GM12878 (cell line): ENCODE results near the gene MPIG6B. TPM values are rescaled to one million over a fixed set of nuclear protein-coding genes. Genes with fewer than 3 reads are reported as not detected.
A peak's percentile ranks its signal among the peaks of the same experiment; 100 is the strongest.

Experiments used
- ATAC-seq: fragments of 200-7000 bp; cut with Tn5 transposase; 3 replicates; pipeline ENCODE4 v1.9.1; 2020; ENCODE audit warnings: mild to moderate bottlenecking, moderate library complexity
- BruUV-seq: library from RNA; stranded (reverse); fragments of 400-500 nt; replicated peaks from 2 replicates; lab custom pipeline; 2021; lab: Mats Ljungman, UMichigan
- CTCF ChIA-PET: fragments of 300-600 bp; sonication (Branson Sonifier 250); formaldehyde crosslinking; extraction: SDS; loops from one replicate; lab custom pipeline; 2021; ENCODE audit warnings: inconsistent platforms; lab: Yijun Ruan, JAX
- POLR2A ChIA-PET: fragments of 350-600 bp; formaldehyde crosslinking; extraction: SDS; loops from one replicate; lab custom pipeline; 2021; ENCODE audit warnings: inconsistent platforms; lab: Charles Lee
- RAD21 ChIA-PET: fragments of 300-600 bp; sonication (Branson Sonifier 250); formaldehyde crosslinking; loops from one replicate; lab custom pipeline; 2023; ENCODE audit warnings: antibody characterized with exemption; ENCODE audit not compliant: unreplicated experiment; lab: Charles Lee
- SMC1A ChIA-PET: fragments of 300-600 bp; sonication (Branson Sonifier 250); formaldehyde crosslinking; loops from one replicate; lab custom pipeline; 2023; ENCODE audit not compliant: unreplicated experiment, uncharacterized antibody; lab: Charles Lee
- DNase-seq: peaks from one replicate; pipeline ENCODE4 v3.0.0-alpha.2; 2011; ENCODE audit warnings: low read depth, low spot score
- FAIRE-seq: peaks from 3 replicates; lab custom pipeline; 2011; peaks lifted over from hg19 to GRCh38; lab: Jason Lieb, UNC
- H2AFZ ChIP-seq: 2 replicates; pipeline ENCODE4 v1.6.0; 2011; ENCODE audit warnings: low read depth, low read length, control low read depth; ENCODE audit not compliant: control insufficient read depth
- H3K27ac ChIP-seq: 2 replicates; pipeline ENCODE4 v1.5.1; 2011; ENCODE audit warnings: control low read depth; ENCODE audit not compliant: control insufficient read depth, insufficient read depth
- H3K27me3 ChIP-seq, 2 experiments: replicated peaks in 1 of 2; 2 replicates each; pipeline versions ENCODE4 v1.6.0 to v1.6.1; 2011; ENCODE audit warnings: low read length in 1 of 2; ENCODE audit not compliant: control insufficient read depth in 2 of 2, insufficient read depth in 2 of 2
- H3K36me3 ChIP-seq, 2 experiments: 2 replicates each; pipeline ENCODE4 v1.5.1; 2011; ENCODE audit warnings: low read length in 1 of 2; ENCODE audit not compliant: control insufficient read depth in 2 of 2, insufficient read depth in 2 of 2
- H3K4me1 ChIP-seq: 2 replicates; pipeline ENCODE4 v1.6.1; 2011; ENCODE audit warnings: mild to moderate bottlenecking, low read length, moderate library complexity, mixed read lengths; ENCODE audit not compliant: control insufficient read depth, insufficient read depth
- H3K4me2 ChIP-seq: 2 replicates; pipeline ENCODE4 v1.6.0; 2011; ENCODE audit warnings: control low read depth; ENCODE audit not compliant: control insufficient read depth, insufficient read depth
- H3K4me3 ChIP-seq: fragments of 200-600 bp; sonication (generic); 2 replicates; pipeline ENCODE4 v1.5.1; 2016
- H3K79me2 ChIP-seq: 2 replicates; pipeline ENCODE4 v1.6.0; 2011; ENCODE audit warnings: low read length; ENCODE audit not compliant: control insufficient read depth, insufficient read depth
- H3K9ac ChIP-seq: 2 replicates; pipeline ENCODE4 v1.8.0; 2011; ENCODE audit warnings: low read length, control low read depth, mixed read lengths; ENCODE audit not compliant: control insufficient read depth, insufficient read depth
- H3K9me3 ChIP-seq: replicated peaks from 3 replicates; pipeline ENCODE4 v1.5.1; 2011; ENCODE audit warnings: mild to moderate bottlenecking, low read length; ENCODE audit not compliant: control insufficient read depth, insufficient read depth
- H4K20me1 ChIP-seq: 2 replicates; pipeline ENCODE4 v1.6.0; 2011; ENCODE audit not compliant: control insufficient read depth, insufficient read depth
- EGR1 ChIP-seq, 2 experiments: IDR thresholded peaks; 1 replicate in 1 of 2; 2 replicates in 1 of 2; pipeline ENCODE4 v1.6.1; 2011 to 2012; ENCODE audit warnings: low read depth in 2 of 2, low read length in 2 of 2, borderline replicate concordance in 1 of 2, mild to moderate bottlenecking in 1 of 2, moderate library complexity in 1 of 2
- KDM1A ChIP-seq: fragments of 200-600 bp; sonication (generic); IDR thresholded peaks from 2 replicates; pipeline ENCODE4 v1.6.1; 2016; ENCODE audit warnings: borderline replicate concordance
- NBN ChIP-seq: fragments of 450-650 bp; IDR thresholded peaks from 2 replicates; pipeline ENCODE4 v1.6.1; 2016
- NFIC ChIP-seq: IDR thresholded peaks from 2 replicates; pipeline ENCODE4 v1.6.1; 2012; ENCODE audit warnings: low read depth, mild to moderate bottlenecking, inconsistent platforms, low read length, moderate library complexity
- RAD21 ChIP-seq: IDR thresholded peaks from 2 replicates; pipeline ENCODE4 v1.6.1; 2011; ENCODE audit warnings: mild to moderate bottlenecking, low read depth, low read length, moderate library complexity; ENCODE audit not compliant: insufficient read depth
- REST ChIP-seq: IDR thresholded peaks from 2 replicates; pipeline ENCODE4 v1.6.1; 2012; ENCODE audit warnings: mild to moderate bottlenecking, low read depth, low read length
- SMC3 ChIP-seq: IDR thresholded peaks from 2 replicates; pipeline ENCODE4 v1.6.1; 2011; ENCODE audit warnings: low read length, improper control_type of control experiment, borderline replicate concordance
- TARDBP ChIP-seq: IDR thresholded peaks from 2 replicates; pipeline ENCODE4 v1.6.1; 2016; ENCODE audit warnings: borderline replicate concordance
- TCF3 ChIP-seq: IDR thresholded peaks from 2 replicates; pipeline ENCODE4 v1.6.1; 2012; ENCODE audit warnings: low read depth, mild to moderate bottlenecking, low read length, borderline replicate concordance; ENCODE audit not compliant: insufficient read depth
- YY1 ChIP-seq: IDR thresholded peaks from 2 replicates; pipeline ENCODE4 v1.6.1; 2011; ENCODE audit warnings: low read depth, mild to moderate bottlenecking, low read length
- ZBTB40 ChIP-seq: fragments of 450-650 bp; IDR thresholded peaks from 2 replicates; pipeline ENCODE4 v1.6.1; 2016; ENCODE audit warnings: mild to moderate bottlenecking, moderate library complexity, borderline replicate concordance
- WGBS: methylation state at CpG from one replicate; pipeline ENCODE4 v1.1.6; 2016; ENCODE audit warnings: low lambda C conversion rate; ENCODE audit not compliant: insufficient replicate concordance, insufficient coverage; ENCODE audit errors: missing lambda C conversion rate; 5-methylcytosine and 5-hydroxymethylcytosine counted together
- in situ Hi-C: fragments of 300-500 bp; cut with MboI; formaldehyde crosslinking; loops from 9 replicates; pipeline ENCODE4 v1.14.3; 2018; ENCODE audit warnings: mixed read lengths
- intact Hi-C: fragments of 100-400 bp; cut with micrococcal nuclease; formaldehyde crosslinking; loops from one replicate; pipeline ENCODE4 v1.14.2; 2022; ENCODE audit not compliant: unreplicated experiment
- polyA plus RNA-seq, 11 experiments: library from polyadenylated mRNA; depleted of rRNA in 4 of 11; unstranded in 6 of 11; stranded (reverse) in 5 of 11; fragments of >200 nt; fragmentation: Nextera tagmentation in 4 of 11; fragmentation: Illumina TruSeq in 1 of 11; extraction: Ambion mirVana in 4 of 11; extraction: Trizol in 1 of 11; gene quantifications; 1 replicate in 1 of 11; 2 replicates in 10 of 11; pipeline versions ENCODE4 v1.2.1 to v1.2.3, GENCODE V29; 2011 to 2016; ENCODE audit warnings: inconsistent platforms in 2 of 11, missing spikeins in 2 of 11, low read depth in 1 of 11
- total RNA-seq, 4 experiments: library from RNA; depleted of rRNA in 3 of 4; stranded (reverse); fragments of >200 nt in 3 of 4; fragmentation: Illumina TruSeq in 1 of 4; extraction: Trizol in 1 of 4; gene quantifications; 2 replicates each; pipeline versions ENCODE4 v1.2.1 to v1.2.3, GENCODE V29; 2013 to 2021
- TF ChIP-seq, protein P1 (sequence below): fragments of 450-650 bp; IDR thresholded peaks from 2 replicates; pipeline ENCODE4 v1.6.1; 2014; ENCODE audit warnings: mild to moderate bottlenecking

The MPIG6B gene
- total and polyA plus RNA-seq, 10 of the 15 experiments (the other 5 are each of a cell fraction or from before 2014, with no cell fraction given): not detected

GRCh38 chr6:31680226-31681134 is 42.7 kb upstream of the MPIG6B start, which contains the start of gene LY6G5C:
Gene LY6G5C (minus strand): TSS chr6:31681067. CDS start chr6:31680373, 694 bp downstream.
- Histone ChIP-seq H3K9ac (peak within 1 kb of the TSS; percentile 41), H3K27ac (peak within 1 kb of the TSS; percentile 15; the same call in 1 of the 2 replicates), H4K20me1 (no peaks in the 10 kb centered on the region), H3K27me3 (no peaks in the 10 kb centered on the region), H2AFZ (peak within 1 kb of the TSS; percentile 79), H3K4me2 (peak within 1 kb of the TSS; percentile 87), H3K36me3 (no peaks in the 10 kb centered on the region), H3K9me3 (no peaks in the 10 kb centered on the region), H3K79me2 (no peaks in the 10 kb centered on the region), H3K4me3 (peak within 1 kb of the TSS; percentile 71), H3K4me1 (peaks cover 6% of the 10 kb centered on the region)
- FAIRE-seq: peak; percentile 94
- BruUV-seq: no TSS peak
- peak; percentile 83 for ATAC-seq
- RAD21 ChIA-PET: interaction anchor here (0.7 to 2.5 kb wide), 10 partner anchors 9 to 242 kb away, joined by 3 to 30 read pairs (median 4); partner anchors contain the start of genes ATP6V1G2, DDAH2 and NEU1
- in situ Hi-C loops: no loop called here
- POLR2A ChIA-PET: interaction anchor here (0.6 to 0.7 kb wide), 4 partner anchors 58 to 147 kb away, joined by 3 to 7 read pairs (median 4); partner anchors contain the start of gene HSPA1B
- CTCF ChIA-PET: interaction anchor here (0.6 to 2.7 kb wide), 31 partner anchors 8 to 272 kb away, joined by 3 to 16 read pairs (median 3); partner anchors contain the start of genes HSPA1A, HSPA1L and LY6G5B
- SMC1A ChIA-PET: interaction anchor here (0.7 to 2.5 kb wide), 8 partner anchors 50 to 243 kb away, joined by 3 to 12 read pairs (median 4); partner anchors contain the start of gene MSH5
- no peak for DNase-seq
- intact Hi-C loops: loop anchor here (1.0 to 5.0 kb wide), 4 partner anchors 52 to 183 kb away; no protein-coding TSS in a partner anchor
- WGBS: 12% methylated on average over 17 of the region's 17 CpGs
- TF ChIP-seq KDM1A (no peak), SMC3 (peak; percentile 89), EGR1 (IDR thresholded peaks at IDR 0.05; ENCODE audit: borderline replicate concordance in 1 of 2, low read depth in 2 of 2, low read length in 2 of 2) (no peak), ZBTB40 (no peak), REST (no peak), NFIC (no peak), TCF3 (no peak), YY1 (peak; percentile 88), NBN (peak; percentile 57; the same call in 1 of the 2 replicates), TARDBP (no peak), RAD21 (peak; percentile 93)
- TF ChIP-seq, protein P1, sequence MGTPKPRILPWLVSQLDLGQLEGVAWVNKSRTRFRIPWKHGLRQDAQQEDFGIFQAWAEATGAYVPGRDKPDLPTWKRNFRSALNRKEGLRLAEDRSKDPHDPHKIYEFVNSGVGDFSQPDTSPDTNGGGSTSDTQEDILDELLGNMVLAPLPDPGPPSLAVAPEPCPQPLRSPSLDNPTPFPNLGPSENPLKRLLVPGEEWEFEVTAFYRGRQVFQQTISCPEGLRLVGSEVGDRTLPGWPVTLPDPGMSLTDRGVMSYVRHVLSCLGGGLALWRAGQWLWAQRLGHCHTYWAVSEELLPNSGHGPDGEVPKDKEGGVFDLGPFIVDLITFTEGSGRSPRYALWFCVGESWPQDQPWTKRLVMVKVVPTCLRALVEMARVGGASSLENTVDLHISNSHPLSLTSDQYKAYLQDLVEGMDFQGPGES: no peak
